CD4-positive, CD25-positive, alpha-beta regulatory T cell (primary cell): ENCODE data around the gene MCF2. TPM values are rescaled to one million over a fixed set of nuclear protein-coding genes. Genes with fewer than 3 reads are reported as not detected.

Experiments used
- ATAC-seq, 2 donors: fragments of 150-1000 bp; cut with Tn5 transposase; one replicate each; pipeline ENCODE4 v1.10.0; 2021; ENCODE audit warnings: low read depth in 2 of 2, moderate number of reproducible peaks in 2 of 2, moderate library complexity in 1 of 2
- DNase-seq, 3 donors: peaks; one replicate each; pipeline versions ENCODE4 v3.0.0 to v3.0.0-alpha.2; 2012 to 2022; ENCODE audit warnings: mixed read lengths in 1 of 3
- H3K27ac ChIP-seq: one replicate; pipeline ENCODE4 v1.7.0; 2013; ENCODE audit warnings: mild to moderate bottlenecking, low read length; ENCODE audit not compliant: insufficient read depth, poor library complexity, severe bottlenecking
- H3K27me3 ChIP-seq: one replicate; pipeline ENCODE4 v1.7.0; 2013; ENCODE audit warnings: low read length; ENCODE audit not compliant: control insufficient read depth, insufficient read depth
- H3K36me3 ChIP-seq: one replicate; pipeline ENCODE4 v1.7.0; 2013; ENCODE audit warnings: mild to moderate bottlenecking, low read length, moderate library complexity; ENCODE audit not compliant: control insufficient read depth, insufficient read depth
- H3K4me1 ChIP-seq: 2 replicates; pipeline ENCODE4 v1.7.0; 2013; ENCODE audit warnings: mild to moderate bottlenecking, low read length; ENCODE audit not compliant: insufficient read depth, control insufficient read depth, poor library complexity, severe bottlenecking
- H3K4me3 ChIP-seq: one replicate; pipeline ENCODE4 v1.7.0; 2013; ENCODE audit warnings: low read depth, mild to moderate bottlenecking, low read length, moderate library complexity
- H3K9me3 ChIP-seq, 2 experiments: 1 replicate in 1 of 2; 2 replicates in 1 of 2; pipeline ENCODE4 v1.7.0; 2013; ENCODE audit warnings: low read length in 2 of 2, mild to moderate bottlenecking in 1 of 2, moderate library complexity in 1 of 2; ENCODE audit not compliant: control insufficient read depth in 2 of 2
- H3K27ac Mint-ChIP-seq, 3 donors: one replicate each; pipeline ENCODE4 v1.8.0; 2020 to 2022; ENCODE audit warnings: mild to moderate bottlenecking in 3 of 3, mixed read lengths in 3 of 3, moderate library complexity in 2 of 3
- H3K27me3 Mint-ChIP-seq: one replicate; pipeline ENCODE4 v1.8.0; 2022; ENCODE audit warnings: mild to moderate bottlenecking, mixed read lengths
- H3K36me3 Mint-ChIP-seq: one replicate; pipeline ENCODE4 v1.8.0; 2020; ENCODE audit warnings: mixed read lengths
- H3K4me1 Mint-ChIP-seq, 4 donors: one replicate each; pipeline ENCODE4 v1.8.0; 2020 to 2022; ENCODE audit warnings: mixed read lengths in 4 of 4, mild to moderate bottlenecking in 1 of 4
- H3K4me3 Mint-ChIP-seq, 4 donors: one replicate each; pipeline ENCODE4 v1.8.0; 2020 to 2022; ENCODE audit warnings: mild to moderate bottlenecking in 4 of 4, mixed read lengths in 4 of 4, moderate library complexity in 3 of 4
- H3K9me3 Mint-ChIP-seq, 7 donors: one replicate each; pipeline ENCODE4 v1.8.0; 2020 to 2022; ENCODE audit warnings: mixed read lengths in 7 of 7, mild to moderate bottlenecking in 3 of 7, moderate library complexity in 2 of 7
- polyA plus RNA-seq, 4 donors: library from polyadenylated mRNA; unstranded; fragments of 300-500 nt; fragmentation: Illumina TruSeq; gene quantifications; one replicate each; pipeline ENCODE4 v1.2.3, GENCODE V29; 2021
- total RNA-seq: library from RNA; stranded (reverse); gene quantifications from one replicate; pipeline ENCODE4 v1.2.3, GENCODE V29; 2022

MCF2 gene, protein sequence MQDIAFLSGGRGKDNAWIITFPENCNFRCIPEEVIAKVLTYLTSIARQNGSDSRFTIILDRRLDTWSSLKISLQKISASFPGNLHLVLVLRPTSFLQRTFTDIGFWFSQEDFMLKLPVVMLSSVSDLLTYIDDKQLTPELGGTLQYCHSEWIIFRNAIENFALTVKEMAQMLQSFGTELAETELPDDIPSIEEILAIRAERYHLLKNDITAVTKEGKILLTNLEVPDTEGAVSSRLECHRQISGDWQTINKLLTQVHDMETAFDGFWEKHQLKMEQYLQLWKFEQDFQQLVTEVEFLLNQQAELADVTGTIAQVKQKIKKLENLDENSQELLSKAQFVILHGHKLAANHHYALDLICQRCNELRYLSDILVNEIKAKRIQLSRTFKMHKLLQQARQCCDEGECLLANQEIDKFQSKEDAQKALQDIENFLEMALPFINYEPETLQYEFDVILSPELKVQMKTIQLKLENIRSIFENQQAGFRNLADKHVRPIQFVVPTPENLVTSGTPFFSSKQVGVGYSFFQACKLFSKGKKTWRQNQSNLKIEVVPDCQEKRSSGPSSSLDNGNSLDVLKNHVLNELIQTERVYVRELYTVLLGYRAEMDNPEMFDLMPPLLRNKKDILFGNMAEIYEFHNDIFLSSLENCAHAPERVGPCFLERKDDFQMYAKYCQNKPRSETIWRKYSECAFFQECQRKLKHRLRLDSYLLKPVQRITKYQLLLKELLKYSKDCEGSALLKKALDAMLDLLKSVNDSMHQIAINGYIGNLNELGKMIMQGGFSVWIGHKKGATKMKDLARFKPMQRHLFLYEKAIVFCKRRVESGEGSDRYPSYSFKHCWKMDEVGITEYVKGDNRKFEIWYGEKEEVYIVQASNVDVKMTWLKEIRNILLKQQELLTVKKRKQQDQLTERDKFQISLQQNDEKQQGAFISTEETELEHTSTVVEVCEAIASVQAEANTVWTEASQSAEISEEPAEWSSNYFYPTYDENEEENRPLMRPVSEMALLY
- total RNA-seq (0.27 TPM), polyA plus RNA-seq (not detected)

DNA sequence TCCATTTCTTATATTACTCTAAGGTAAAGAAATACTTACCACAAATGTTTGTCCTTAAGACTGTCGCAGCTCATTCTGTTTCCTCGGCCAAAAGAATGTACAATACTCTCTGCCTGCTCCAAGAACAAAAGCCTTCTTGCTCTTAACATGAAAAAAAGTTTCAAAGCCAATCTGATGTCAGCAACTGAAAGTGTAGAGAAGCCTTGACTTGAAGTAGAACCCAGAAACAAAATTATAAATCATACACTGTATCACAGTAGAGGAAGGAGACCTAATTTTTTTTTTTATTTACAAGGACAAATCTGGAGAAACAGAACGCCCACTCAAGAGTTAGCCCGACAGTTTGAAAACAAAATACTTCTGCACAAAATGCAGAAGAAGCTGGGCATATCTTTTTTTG lies at the start of gene MCF2:
Gene MCF2, minus strand, starts transcription at position 101 of the 400 bp plus-strand sequence. CDS start 56,423 bp downstream, outside the sequence.
- DNase-seq (no peak), ATAC-seq (no peak)
- Mint-ChIP-seq H3K27me3 (no peaks in the 10 kb centered on the region), H3K9me3 (peaks cover 0 to 2% (median 0%) of the 10 kb centered on the region in 7 donors), H3K36me3 (no peaks in the 10 kb centered on the region), H3K4me1 (no peaks in the 10 kb centered on the region), H3K4me3 (no peak within 1 kb of the TSS), H3K27ac (no peak within 1 kb of the TSS)
- no peak within 1 kb of the TSS for H3K27ac ChIP-seq
- H3K4me1 ChIP-seq, result no peaks in the 10 kb centered on the region
- H3K9me3 ChIP-seq, result no peaks in the 10 kb centered on the region
- no peaks in the 10 kb centered on the region for H3K36me3 ChIP-seq
- H3K4me3 ChIP-seq, result no peak within 1 kb of the TSS
- no peaks in the 10 kb centered on the region for H3K27me3 ChIP-seq

DNA sequence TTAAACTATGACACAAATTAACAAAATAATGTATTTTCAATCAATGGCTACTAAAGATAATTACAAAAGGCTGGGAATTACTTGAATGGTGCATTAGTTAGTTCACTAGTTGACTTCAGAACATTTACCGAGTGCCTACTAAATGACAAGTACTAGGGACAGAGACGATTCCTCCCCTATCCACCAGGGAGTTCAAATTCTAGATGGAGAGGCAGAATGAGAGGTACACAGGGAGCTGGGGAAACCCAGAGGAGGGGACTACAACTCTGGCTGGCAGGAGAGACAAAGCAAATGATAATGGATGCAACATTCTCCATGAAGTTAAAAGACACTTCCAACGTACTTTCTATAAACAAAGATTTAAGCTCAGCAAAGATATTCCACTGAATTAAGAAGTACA lies 43.1 kb upstream of the MCF2 start:
- peaks cover 0 to 7% (median 0%) of the 10 kb centered on the region in 4 donors for H3K4me1 Mint-ChIP-seq

DNA sequence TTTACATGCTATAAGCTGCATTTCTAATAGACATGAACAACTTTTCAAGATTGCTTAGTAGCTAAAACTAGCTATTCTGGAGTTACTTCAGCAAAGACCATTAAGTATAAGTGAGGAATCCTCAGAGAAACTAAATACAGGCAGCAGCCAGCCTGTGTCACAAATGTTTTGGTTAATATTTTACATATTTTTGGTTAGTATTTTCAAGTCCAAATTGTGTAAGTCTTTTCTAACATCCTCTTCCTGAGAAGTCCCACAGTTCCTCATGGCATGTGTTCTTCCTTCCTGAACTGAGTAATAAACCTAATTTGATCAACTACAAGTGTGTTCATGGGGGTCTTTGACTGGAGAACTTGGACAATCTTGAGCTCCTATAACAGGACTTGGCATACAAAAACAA lies 42.4 kb upstream of the MCF2 start:
- Mint-ChIP-seq H3K9me3 (peaks cover 0 to 19% (median 4%) of the 10 kb centered on the region in 7 donors), H3K4me1 (peaks cover 0 to 7% (median 0%) of the 10 kb centered on the region in 4 donors), H3K27ac (no peak overlapping the region), H3K27me3 (no peaks in the 10 kb centered on the region), H3K4me3 (no peak overlapping the region), H3K36me3 (peaks cover 30% of the 10 kb centered on the region)
- Histone ChIP-seq H3K9me3 (peaks cover 10 to 13% of the 10 kb centered on the region in 2 experiments), H3K4me1 (no peaks in the 10 kb centered on the region), H3K36me3 (peaks cover 5% of the 10 kb centered on the region), H3K27me3 (no peaks in the 10 kb centered on the region), H3K4me3 (no peak overlapping the region), H3K27ac (no peak overlapping the region)
- DNase-seq (no peak), ATAC-seq (no peak)

More for the DNA sequence above, 43.1 kb upstream of the MCF2 start:
- Mint-ChIP-seq H3K27ac (no peak overlapping the region), H3K4me3 (no peak overlapping the region), H3K36me3 (peaks cover 36% of the 10 kb centered on the region), H3K9me3 (peaks cover 0 to 19% (median 4%) of the 10 kb centered on the region in 7 donors), H3K27me3 (no peaks in the 10 kb centered on the region)
- Histone ChIP-seq H3K27me3 (no peaks in the 10 kb centered on the region), H3K4me3 (no peak overlapping the region), H3K9me3 (peaks cover 10 to 13% of the 10 kb centered on the region in 2 experiments), H3K4me1 (no peaks in the 10 kb centered on the region), H3K27ac (no peak overlapping the region), H3K36me3 (no peaks in the 10 kb centered on the region)
- ATAC-seq (no peak), DNase-seq (no peak)

DNA sequence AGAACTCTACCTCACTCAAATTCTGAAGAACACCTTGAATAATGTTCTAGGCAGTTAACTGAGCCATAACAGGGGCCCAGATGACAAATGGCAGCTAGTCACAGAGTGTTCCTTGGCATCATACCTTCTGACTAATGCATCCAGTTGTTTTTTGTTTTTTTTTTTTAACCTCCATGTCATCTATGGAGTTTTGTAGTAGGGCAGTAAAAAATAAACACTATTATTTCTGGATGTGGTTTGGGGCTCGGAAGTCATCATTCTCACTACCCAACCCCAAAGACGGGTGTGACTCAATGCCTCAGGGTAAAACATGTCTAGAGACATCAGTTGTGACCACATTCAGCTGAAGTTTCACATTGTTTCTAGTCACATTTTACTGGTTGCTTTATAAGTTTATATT lies 31.2 kb upstream of the MCF2 start:
- H3K27ac Mint-ChIP-seq, result no peak overlapping the region
- no peaks in the 10 kb centered on the region for H3K9me3 Mint-ChIP-seq
- H3K36me3 Mint-ChIP-seq, result peaks cover 17% of the 10 kb centered on the region
- peaks cover 0 to 13% (median 4%) of the 10 kb centered on the region in 4 donors for H3K4me1 Mint-ChIP-seq
- no peaks in the 10 kb centered on the region for H3K27me3 Mint-ChIP-seq
- peak in 1 of 2 donors; percentile 52 for ATAC-seq
- H3K4me3 Mint-ChIP-seq, result no peak overlapping the region
- DNase-seq, result peak in 1 of 3 donors; percentile 48
- Histone ChIP-seq H3K36me3 (peaks cover 8% of the 10 kb centered on the region), H3K27me3 (no peaks in the 10 kb centered on the region), H3K4me3 (no peak overlapping the region), H3K27ac (no peak overlapping the region), H3K4me1 (no peaks in the 10 kb centered on the region), H3K9me3 (no peaks in the 10 kb centered on the region)

DNA sequence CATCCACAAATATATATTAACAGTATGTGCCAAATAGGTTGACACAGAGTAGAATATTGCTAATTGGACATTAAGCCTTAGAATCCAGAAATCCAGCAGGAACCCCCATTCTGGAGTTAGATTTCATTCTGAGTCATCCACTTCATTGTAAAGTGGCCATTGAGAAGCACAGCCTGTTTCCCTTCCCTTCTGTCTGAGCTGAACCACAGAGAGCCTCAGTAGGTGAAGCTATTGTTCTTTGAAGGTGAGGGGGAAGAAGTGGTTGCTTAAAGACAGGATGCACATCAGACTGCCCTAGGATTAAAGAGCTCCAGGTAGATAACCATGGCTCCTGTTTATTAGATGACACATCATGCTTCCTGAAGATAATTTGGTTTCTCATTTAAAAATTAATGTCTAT lies 30.6 kb upstream of the MCF2 start:
- H3K27ac ChIP-seq, result no peak overlapping the region
- Mint-ChIP-seq H3K27me3 (no peaks in the 10 kb centered on the region), H3K36me3 (peaks cover 20% of the 10 kb centered on the region), H3K27ac (no peak overlapping the region), H3K4me1 (peaks cover 0 to 13% (median 4%) of the 10 kb centered on the region in 4 donors), H3K9me3 (no peaks in the 10 kb centered on the region), H3K4me3 (no peak overlapping the region)
- H3K4me3 ChIP-seq, result no peak overlapping the region
- ATAC-seq, result no peak
- peak in 1 of 3 donors; percentile 18 for DNase-seq
- H3K36me3 ChIP-seq, result peaks cover 8% of the 10 kb centered on the region
- no peaks in the 10 kb centered on the region for H3K4me1 ChIP-seq
- no peaks in the 10 kb centered on the region for H3K9me3 ChIP-seq
- H3K27me3 ChIP-seq, result no peaks in the 10 kb centered on the region

DNA sequence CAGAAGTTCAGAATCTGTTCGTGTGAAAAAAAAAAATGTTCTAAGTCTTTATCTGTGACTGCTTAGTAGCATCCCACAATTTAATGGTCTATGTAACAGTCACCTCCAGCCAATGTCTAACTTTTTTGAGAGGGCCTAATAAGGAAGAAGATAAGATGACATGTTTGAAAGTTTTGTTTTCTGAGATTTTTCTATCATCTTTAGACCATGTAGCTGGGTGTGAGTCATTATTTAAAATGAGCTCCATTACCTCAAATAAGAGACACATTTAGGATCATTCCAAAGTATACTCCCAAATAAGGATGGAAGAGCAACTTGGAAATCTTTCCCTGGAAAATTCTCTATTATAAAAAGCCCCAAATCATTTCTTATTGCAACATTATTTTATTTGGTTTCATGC lies 28.2 kb upstream of the MCF2 start:
- H3K4me1 ChIP-seq, result no peaks in the 10 kb centered on the region
- Mint-ChIP-seq H3K4me1 (peaks cover 0 to 12% (median 4%) of the 10 kb centered on the region in 4 donors), H3K36me3 (peaks cover 14% of the 10 kb centered on the region), H3K27me3 (no peaks in the 10 kb centered on the region), H3K4me3 (no peak overlapping the region), H3K9me3 (no peaks in the 10 kb centered on the region), H3K27ac (no peak overlapping the region)
- no peak for ATAC-seq
- no peak for DNase-seq
- no peak overlapping the region for H3K27ac ChIP-seq
- H3K27me3 ChIP-seq, result no peaks in the 10 kb centered on the region
- no peaks in the 10 kb centered on the region for H3K9me3 ChIP-seq
- H3K36me3 ChIP-seq, result peaks cover 8% of the 10 kb centered on the region
- no peak overlapping the region for H3K4me3 ChIP-seq

DNA sequence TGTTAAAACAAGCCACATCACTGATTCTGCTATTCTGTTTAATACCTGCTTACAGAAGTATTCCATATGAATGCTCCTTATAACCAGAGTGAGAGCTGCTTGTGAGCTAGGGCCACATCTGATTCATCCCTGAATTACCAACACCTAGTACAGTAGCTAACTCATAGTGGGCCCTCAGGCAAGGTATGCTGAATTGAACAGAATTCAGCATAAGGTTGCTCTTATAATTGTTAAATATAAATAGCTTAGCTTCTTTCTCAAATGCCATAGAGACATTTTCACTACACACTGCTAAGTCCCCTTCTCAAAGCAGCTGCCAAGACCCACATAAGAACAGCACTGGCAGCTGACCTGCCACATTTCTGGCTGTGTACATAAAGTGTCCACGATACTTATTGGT lies 27.0 kb upstream of the MCF2 start:
- no peak for DNase-seq
- no peaks in the 10 kb centered on the region for H3K9me3 ChIP-seq
- Mint-ChIP-seq H3K27ac (no peak overlapping the region), H3K9me3 (no peaks in the 10 kb centered on the region), H3K27me3 (no peaks in the 10 kb centered on the region), H3K4me3 (no peak overlapping the region), H3K36me3 (peaks cover 10% of the 10 kb centered on the region), H3K4me1 (peaks cover 0 to 7% (median 2%) of the 10 kb centered on the region in 4 donors)
- no peaks in the 10 kb centered on the region for H3K27me3 ChIP-seq
- H3K36me3 ChIP-seq, result peaks cover 8% of the 10 kb centered on the region
- no peak for ATAC-seq
- no peak overlapping the region for H3K4me3 ChIP-seq
- no peak overlapping the region for H3K27ac ChIP-seq
- H3K4me1 ChIP-seq, result no peaks in the 10 kb centered on the region
